GM19324 (cell line): ENCODE data around the gene RAB3D.
A peak's percentile ranks its signal among the peaks of the same experiment; 100 is the strongest.

Source experiments
- ATAC-seq: cut with Tn5 transposase; IDR thresholded peaks from one replicate; pipeline ENCODE4 v1.9.1; 2021; ENCODE audit warnings: mild to moderate bottlenecking, moderate library complexity; ENCODE audit not compliant: unreplicated experiment, low FRiP score

RAB3D gene

GRCh38 chr19:11300811-11301120 is 38.7 kb downstream of the RAB3D start:
- no peak for ATAC-seq

GRCh38 chr19:11299946-11300810 is 39.3 kb downstream of the RAB3D start:
- ATAC-seq: no peak

GRCh38 chr19:11296264-11296663 is 43.2 kb downstream of the RAB3D start:
- ATAC-seq: no peak

DNA sequence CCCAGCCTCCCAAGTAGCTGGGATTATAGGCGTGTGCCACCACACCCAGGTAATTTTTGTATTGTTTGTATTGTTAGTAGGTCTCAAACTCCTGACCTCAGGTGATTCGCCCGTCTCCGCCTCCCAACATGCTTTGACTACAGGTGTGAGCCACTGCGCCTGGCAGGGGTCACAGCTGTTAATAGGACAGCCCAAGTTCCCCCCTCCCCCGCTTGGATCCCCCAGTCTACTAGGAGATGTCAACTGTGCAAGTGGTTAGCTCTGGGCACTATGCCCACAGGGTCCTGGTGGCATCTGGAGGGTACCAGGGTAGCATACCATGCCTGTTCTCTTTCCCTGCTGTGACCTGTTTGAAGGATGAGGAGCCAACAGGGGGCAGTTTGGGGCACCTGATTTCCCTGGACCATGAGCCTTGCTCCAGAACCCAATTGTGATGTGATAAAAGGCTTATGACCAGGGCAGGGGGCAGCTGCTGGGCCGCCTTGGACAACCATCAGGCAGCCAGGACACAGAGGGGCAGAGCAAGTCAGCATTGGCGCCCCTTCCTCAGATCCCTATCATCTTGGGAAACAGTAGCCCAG is 43.7 kb downstream of the RAB3D start, which contains the start of gene TSPAN16:
Gene TSPAN16 (plus strand): TSS at position 496 of the 581 bp plus-strand sequence. CDS start 138 bp downstream, outside the sequence.
- no peak for ATAC-seq

DNA sequence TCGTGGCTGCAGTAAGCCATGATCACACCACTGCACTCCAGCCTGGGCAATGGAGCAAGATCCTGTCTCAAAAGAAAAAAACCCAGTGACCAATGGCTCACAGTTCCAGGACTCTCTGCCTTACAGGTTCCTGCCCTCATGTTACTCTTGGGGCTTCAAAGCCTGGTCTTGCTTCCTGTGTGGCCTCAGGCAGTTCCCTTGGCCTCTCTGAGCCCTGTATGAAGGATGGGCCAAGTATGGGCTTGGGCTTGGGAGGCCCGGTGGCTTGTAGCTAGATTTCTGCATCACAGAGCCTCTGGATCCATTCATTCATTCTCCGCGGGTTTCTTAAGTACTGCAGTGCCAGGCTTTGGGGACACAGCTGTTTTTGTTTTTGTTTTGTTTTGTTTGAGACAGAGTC is 44.3 kb downstream of the RAB3D start:
- ATAC-seq: no peak

GRCh38 chr19:11293433-11294389 is 45.7 kb downstream of the RAB3D start:
- peak; percentile 53 for ATAC-seq

DNA sequence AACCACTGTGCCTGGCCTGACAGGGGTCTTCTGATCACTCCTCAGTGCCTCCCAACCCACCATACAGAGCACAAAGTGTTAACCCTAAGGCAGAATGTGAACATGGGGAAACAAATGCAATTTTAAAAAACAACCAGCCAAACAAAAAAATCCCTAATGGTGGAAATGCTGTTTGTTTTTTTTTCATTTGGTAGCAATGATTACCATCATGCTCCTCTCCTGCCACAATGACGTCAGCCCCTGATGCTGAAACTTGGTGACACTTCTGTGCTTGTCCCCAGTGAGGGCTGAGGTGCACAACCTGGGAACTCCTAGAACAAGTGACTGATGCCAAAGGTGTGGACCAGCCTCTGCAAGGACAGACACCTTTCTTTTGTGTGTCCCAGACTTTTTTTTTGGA is 47.5 kb downstream of the RAB3D start:
- ATAC-seq: no peak

GRCh38 chr19:11291415-11291814 is 48.0 kb downstream of the RAB3D start:
- ATAC-seq: no peak

- no peak for ATAC-seq
These were observed 49.2 kb downstream of the RAB3D start for GRCh38 chr19:11290256-11290655.

DNA sequence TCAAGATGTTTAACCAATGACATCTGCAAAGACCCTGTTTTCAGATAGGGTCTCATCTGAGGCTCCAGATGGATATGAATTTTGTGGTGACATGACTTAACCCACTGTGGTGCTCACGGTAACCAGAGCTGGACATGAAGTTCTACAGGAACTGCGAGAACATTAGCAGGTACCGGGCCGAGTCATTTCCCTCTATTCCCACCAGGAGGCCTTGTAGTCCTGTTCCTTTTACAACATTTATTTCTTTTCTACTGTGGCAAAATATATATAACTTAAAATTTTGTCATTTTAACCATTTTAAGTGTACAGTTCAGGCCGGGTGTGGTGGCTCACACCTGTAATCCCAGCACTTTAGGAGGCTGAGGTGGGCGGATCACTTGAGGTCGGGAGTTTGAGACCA is 51.1 kb downstream of the RAB3D start:
- ATAC-seq: no peak

DNA sequence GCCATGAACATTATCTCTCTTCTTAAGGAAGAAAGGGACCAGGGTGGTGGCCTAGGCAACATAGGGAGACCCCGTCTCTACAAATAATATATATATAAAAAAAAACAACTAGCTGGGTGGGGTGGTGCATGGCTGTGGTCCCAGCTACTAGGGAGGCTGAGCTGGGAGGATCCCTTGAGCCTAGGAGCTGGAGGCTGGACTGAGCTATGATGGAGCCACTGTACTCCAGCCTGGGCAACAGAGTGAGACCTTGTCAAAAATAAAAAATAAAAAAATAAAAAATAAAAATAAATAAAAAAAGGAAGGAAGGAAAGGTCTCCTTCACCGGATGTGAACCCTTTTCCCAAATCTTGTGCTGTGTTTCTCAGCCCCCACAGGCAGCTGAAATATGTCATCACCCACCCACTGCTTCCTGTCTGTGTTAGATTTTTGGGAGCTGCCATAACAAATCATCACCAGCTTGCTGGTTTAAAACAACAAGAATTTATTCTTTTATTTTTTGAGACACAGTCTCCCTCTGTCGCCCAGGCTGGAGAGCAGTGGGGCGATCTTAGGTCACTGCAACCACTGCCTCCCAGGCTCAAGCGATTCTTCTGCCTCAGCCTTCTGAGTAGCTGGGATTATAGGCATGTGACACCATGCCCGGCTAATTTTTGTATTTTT is 53.0 kb downstream of the RAB3D start:
- no peak for ATAC-seq

GRCh38 chr19:11284515-11284914 is 54.9 kb downstream of the RAB3D start:
- ATAC-seq: no peak

DNA sequence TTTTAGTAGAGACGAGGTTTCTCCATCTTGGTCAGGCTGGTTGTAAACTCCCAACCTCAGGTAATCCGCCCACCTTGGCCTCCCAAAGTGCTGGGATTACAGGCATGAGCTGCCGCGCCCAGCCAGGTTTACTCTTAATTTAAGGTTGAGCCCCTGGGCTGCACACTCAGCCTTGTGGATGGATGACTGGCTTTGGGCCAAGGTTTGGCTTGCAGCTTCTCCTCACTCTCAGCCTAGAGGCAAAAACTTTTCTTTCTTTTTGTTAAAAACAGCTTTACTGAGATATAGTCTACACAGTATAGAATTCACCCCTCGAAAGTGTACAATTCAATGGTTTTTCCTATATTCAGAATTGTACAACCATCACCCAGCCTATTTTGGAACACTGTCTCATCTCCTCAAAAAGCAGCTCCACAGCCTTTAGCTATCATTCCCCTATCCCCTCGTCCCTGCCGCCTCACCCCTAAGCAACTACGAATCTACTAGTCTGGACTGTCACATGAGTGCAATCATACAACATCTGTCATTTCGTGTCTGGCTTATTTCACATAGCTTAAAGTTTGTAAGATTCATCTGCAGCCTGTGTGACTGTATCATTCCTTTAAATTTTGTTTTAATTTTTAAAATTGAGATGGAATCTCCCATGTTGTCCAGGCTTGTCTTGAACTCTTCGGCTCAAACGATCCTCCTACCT is 58.0 kb downstream of the RAB3D start:
- ATAC-seq: no peak

- ATAC-seq: no peak
These were observed 59.8 kb downstream of the RAB3D start for GRCh38 chr19:11279505-11280236.

DNA sequence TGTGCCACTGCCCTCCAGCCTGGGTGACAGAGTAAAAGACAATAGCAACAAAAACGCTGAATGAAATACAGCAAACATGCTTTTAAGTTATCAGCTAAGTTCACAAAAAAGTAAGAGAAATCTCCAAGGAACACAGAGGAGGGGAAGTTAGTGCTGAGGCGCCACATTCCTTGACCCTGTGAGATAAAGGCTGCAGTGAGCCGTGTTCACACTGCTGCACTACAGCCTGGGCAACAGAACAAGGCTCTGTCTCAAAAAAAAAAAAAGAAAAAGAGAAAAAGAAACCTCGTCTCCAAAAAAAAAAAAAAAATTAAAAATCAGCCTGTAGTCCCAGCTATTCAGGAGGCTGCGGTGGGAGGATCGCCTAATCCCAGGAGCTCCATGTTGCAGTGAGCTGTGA is 60.8 kb downstream of the RAB3D start:
- ATAC-seq: no peak

- ATAC-seq: no peak
These were observed 64.8 kb downstream of the RAB3D start for GRCh38 chr19:11274533-11275086.

DNA sequence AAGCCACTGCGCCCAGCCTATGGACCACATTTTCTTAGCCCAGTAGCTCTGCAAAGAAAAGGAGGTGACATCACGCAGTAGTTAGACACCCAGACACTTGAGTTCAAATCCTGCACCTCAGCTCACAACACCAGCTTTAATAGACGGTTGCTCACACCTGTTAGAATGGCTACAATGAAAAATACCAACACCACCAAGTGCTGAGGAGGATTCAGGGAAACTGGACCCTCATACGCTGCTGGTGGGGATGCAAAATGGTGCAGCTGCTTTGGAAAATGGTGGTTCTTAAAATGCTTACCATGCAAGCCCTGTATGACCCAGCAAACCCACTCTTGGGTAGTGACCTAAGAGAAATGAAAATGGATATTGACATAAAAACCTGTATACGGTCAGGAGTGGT is 65.5 kb downstream of the RAB3D start:
- no peak for ATAC-seq

DNA sequence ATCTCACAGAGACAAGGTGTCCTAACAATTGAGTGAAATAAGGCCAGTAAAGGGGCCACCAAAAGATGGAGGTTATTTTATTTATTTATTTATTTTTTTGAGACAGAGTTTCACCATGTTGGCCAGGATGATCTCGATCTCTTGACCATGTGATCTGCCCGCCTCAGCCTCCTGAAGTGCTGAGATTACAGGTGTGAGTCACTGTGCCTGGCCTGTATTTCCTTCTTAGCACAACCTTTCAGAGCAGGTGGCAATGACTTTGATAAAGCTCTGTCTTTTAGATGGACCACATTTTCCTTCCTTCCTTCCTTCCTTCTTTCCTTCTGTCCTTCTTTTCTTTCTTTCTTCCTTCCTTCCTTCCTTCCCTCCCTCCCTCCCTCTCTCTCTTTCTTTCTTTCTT is 66.2 kb downstream of the RAB3D start:
- no peak for ATAC-seq
